ENCODE results near the gene SH3BP1.
"Not testable (repeated sequence)": the region's sequence is repeated elsewhere in the genome, so short reads cannot be mapped to it uniquely, and the experiment has no call there.

SH3BP1 gene

GRCh38 chr22:37639070-37639760, at the start of gene SH3BP1:
Gene SH3BP1, plus strand, starts transcription at chr22:37639669. Its CDS starts 119 bp downstream, at chr22:37639788.
- peak; percentile 64 for DNase-seq

- not testable (repeated sequence) for DNase-seq
These were observed 48.4 kb upstream of the SH3BP1 start for GRCh38 chr22:37591081-37591480.

- DNase-seq: no peak
These were observed 47.6 kb upstream of the SH3BP1 start for GRCh38 chr22:37591823-37592404.

- no peak for DNase-seq
These were observed 45.2 kb upstream of the SH3BP1 start for GRCh38 chr22:37594237-37594636.

- no peak for DNase-seq
These were observed 40.3 kb upstream of the SH3BP1 start for GRCh38 chr22:37599153-37599552.

GRCh38 chr22:37601203-37601539, 38.3 kb upstream of the SH3BP1 start:
- DNase-seq: no peak

- no peak for DNase-seq
These were observed 37.7 kb upstream of the SH3BP1 start for GRCh38 chr22:37601540-37602442.

- DNase-seq: not testable (repeated sequence)
These were observed 36.8 kb upstream of the SH3BP1 start for GRCh38 chr22:37602546-37603277.

- DNase-seq: no peak
These were observed 35.4 kb upstream of the SH3BP1 start for GRCh38 chr22:37604074-37604473.

- DNase-seq: peak; percentile 11
These were observed 34.6 kb upstream of the SH3BP1 start for GRCh38 chr22:37604875-37605274.

GRCh38 chr22:37607010-37607934, 32.2 kb upstream of the SH3BP1 start:
- peak; percentile 78 for DNase-seq

GRCh38 chr22:37607935-37608476, 31.5 kb upstream of the SH3BP1 start:
- DNase-seq: no peak

GRCh38 chr22:37608477-37609239, 30.8 kb upstream of the SH3BP1 start, which contains the start of gene GGA1:
Gene GGA1, plus strand, starts transcription at chr22:37608834. Its CDS starts 27 bp downstream, at chr22:37608861.
- DNase-seq: peak; percentile 90

GRCh38 chr22:37609240-37610152, 30.0 kb upstream of the SH3BP1 start:
- peak; percentile 15 for DNase-seq

GRCh38 chr22:37610153-37610475, 29.4 kb upstream of the SH3BP1 start:
- DNase-seq: not testable (repeated sequence)

GRCh38 chr22:37610480-37611129, 28.9 kb upstream of the SH3BP1 start:
- DNase-seq: no peak

- DNase-seq: no peak
These were observed 28.3 kb upstream of the SH3BP1 start for GRCh38 chr22:37611207-37611606.

- no peak for DNase-seq
These were observed 23.0 kb upstream of the SH3BP1 start for GRCh38 chr22:37616201-37617083.

All from NK-92 treated with Interleukin-12 subunit alpha and Interleukin-12 subunit beta, amount 100 ng/mL, for 24 hours (cell line).